LNCaP clone FGC (cell line): ENCODE results near the gene MAU2.

Experiments
- DNase-seq: peaks from one replicate; pipeline ENCODE4 v3.0.0-alpha.2; 2011; ENCODE audit warnings: low read depth
- H3K4me3 ChIP-seq: 2 replicates; pipeline ENCODE4 v1.5.1; 2011; ENCODE audit warnings: mild to moderate bottlenecking, low read depth, low read length, control low read depth
- CTCF ChIP-seq: IDR thresholded peaks from 2 replicates; pipeline ENCODE4 v1.5.1; 2012; ENCODE audit warnings: mild to moderate bottlenecking; ENCODE audit not compliant: control insufficient read depth, insufficient read depth; ENCODE audit errors: extremely low read depth

MAU2 gene

DNA sequence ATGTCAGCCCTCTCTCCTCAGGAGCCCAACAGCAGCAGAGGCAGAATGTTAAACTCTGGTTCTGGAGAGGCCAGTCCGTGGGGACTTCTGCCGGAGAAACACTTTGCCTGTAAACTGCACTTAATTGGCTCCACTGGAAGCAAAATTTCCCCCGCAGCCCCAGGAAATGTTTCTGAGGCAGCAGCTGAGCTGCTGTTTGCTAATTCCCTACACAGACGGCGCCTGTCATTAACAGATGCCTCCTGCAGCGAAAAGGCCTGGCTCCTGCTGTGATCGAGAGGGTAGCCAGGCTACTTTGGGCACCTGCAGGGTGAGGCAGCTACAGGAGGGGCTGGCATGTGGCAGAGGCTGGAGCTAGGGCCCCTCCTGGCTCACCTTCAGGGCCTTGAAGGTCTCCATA lies 42.3 kb upstream of the MAU2 start:
- H3K4me3 ChIP-seq: no peak overlapping the region
- no peak for TF ChIP-seq CTCF
- DNase-seq: no peak

DNA sequence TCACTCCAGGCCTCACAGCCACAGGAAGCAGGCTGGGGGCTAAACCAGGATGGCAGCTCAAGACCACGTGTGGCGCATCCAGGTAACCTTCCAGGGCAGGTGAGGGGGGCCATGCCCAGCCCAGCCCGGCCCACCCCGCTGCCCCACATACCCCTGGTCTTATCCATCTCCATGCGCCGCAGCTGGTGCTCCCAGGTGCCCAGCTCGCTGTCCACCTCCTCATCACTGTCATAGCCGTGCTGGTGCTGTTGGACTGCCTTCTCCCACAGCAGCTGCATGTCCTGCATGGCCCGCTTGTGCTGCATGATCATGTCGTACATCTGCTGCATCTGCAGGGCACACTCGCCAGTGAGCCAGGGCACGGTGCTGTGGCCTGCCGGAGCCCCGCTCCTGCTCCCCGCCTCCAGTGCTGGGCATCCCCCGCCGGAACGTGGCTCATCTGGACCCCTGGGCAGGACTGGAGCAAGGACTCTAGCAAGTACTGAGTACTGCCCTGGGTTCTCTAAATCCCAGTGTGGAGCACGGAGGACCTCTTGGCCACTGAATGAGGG lies 41.5 kb upstream of the MAU2 start:
- TF ChIP-seq CTCF: no peak
- H3K4me3 ChIP-seq: no peak overlapping the region
- no peak for DNase-seq

DNA sequence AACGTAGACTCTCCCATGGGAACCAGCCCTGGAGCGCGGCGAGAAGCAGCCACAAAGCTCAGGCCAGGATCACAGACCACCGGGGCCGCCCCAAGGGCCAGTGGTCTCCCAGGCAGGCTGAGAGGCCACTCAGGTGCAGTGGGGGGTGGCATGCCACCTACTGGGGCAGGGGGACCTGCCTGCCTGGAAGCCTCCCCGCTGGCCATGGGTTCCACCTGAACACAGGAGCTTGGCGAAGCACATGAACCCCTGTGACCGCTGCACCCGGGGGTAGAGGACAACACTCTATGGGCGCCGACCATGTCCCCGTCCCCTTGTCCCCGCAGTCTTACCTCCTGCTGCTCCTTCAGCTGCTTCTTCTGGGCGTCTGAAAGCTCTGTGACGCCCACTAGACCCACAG lies 40.8 kb upstream of the MAU2 start:
- DNase-seq: no peak
- no peak overlapping the region for H3K4me3 ChIP-seq
- no peak for TF ChIP-seq CTCF

- TF ChIP-seq CTCF: no peak
- no peak for DNase-seq
Observed at GRCh38 chr19:19280561-19280960, 40.1 kb upstream of the MAU2 start.

DNA sequence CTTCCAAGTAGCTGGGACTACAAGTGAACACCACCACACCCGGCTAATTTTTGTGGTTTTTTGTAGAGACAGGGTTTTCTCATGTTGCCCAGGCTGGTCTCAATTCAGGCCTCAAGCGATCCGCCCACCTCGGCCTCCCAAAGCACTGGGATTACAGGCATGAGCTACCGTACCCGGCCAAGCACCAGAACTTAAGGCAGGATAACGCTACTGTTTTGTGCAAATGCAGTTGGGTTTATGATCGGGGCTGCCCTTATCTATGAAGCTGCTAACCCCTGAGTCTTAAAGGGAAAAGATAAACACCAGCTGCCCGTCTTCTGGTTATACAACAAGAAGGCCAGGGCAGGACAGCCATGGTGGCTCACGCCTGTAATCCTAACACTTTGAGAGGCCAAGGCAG lies 34.9 kb upstream of the MAU2 start:
- no peak for DNase-seq
- TF ChIP-seq CTCF: no peak
- no peak overlapping the region for H3K4me3 ChIP-seq

More at GRCh38 chr19:19280561-19280960, 40.1 kb upstream of the MAU2 start:
- H3K4me3 ChIP-seq: no peak overlapping the region

GRCh38 chr19:19292607-19293006 lies 28.0 kb upstream of the MAU2 start:
- no peak overlapping the region for H3K4me3 ChIP-seq
- no peak for TF ChIP-seq CTCF
- DNase-seq: no peak

GRCh38 chr19:19294914-19295313 lies 25.7 kb upstream of the MAU2 start:
- DNase-seq: no peak
- no peak for TF ChIP-seq CTCF

More at GRCh38 chr19:19294914-19295313, 25.7 kb upstream of the MAU2 start:
- no peak overlapping the region for H3K4me3 ChIP-seq
